GM12864 (cell line): ENCODE measurements around the gene SYNM.

ENCODE experiments used
- DNase-seq: peaks from one replicate; pipeline ENCODE4 v3.0.0-alpha.2; 2011; ENCODE audit warnings: low read depth
- H3K4me3 ChIP-seq: 2 replicates; pipeline ENCODE4 v1.5.1; 2011; ENCODE audit warnings: mild to moderate bottlenecking, low read depth, low read length, control low read depth
- TF ChIP-seq, protein P1 (sequence below): IDR thresholded peaks from 2 replicates; pipeline ENCODE4 v1.5.1; 2011; ENCODE audit warnings: low read depth, mild to moderate bottlenecking, moderate library complexity, low read length, control low read depth, inconsistent platforms; ENCODE audit errors: missing control alignments

The SYNM gene, protein sequence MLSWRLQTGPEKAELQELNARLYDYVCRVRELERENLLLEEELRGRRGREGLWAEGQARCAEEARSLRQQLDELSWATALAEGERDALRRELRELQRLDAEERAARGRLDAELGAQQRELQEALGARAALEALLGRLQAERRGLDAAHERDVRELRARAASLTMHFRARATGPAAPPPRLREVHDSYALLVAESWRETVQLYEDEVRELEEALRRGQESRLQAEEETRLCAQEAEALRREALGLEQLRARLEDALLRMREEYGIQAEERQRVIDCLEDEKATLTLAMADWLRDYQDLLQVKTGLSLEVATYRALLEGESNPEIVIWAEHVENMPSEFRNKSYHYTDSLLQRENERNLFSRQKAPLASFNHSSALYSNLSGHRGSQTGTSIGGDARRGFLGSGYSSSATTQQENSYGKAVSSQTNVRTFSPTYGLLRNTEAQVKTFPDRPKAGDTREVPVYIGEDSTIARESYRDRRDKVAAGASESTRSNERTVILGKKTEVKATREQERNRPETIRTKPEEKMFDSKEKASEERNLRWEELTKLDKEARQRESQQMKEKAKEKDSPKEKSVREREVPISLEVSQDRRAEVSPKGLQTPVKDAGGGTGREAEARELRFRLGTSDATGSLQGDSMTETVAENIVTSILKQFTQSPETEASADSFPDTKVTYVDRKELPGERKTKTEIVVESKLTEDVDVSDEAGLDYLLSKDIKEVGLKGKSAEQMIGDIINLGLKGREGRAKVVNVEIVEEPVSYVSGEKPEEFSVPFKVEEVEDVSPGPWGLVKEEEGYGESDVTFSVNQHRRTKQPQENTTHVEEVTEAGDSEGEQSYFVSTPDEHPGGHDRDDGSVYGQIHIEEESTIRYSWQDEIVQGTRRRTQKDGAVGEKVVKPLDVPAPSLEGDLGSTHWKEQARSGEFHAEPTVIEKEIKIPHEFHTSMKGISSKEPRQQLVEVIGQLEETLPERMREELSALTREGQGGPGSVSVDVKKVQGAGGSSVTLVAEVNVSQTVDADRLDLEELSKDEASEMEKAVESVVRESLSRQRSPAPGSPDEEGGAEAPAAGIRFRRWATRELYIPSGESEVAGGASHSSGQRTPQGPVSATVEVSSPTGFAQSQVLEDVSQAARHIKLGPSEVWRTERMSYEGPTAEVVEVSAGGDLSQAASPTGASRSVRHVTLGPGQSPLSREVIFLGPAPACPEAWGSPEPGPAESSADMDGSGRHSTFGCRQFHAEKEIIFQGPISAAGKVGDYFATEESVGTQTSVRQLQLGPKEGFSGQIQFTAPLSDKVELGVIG (N-terminal part only)

DNA sequence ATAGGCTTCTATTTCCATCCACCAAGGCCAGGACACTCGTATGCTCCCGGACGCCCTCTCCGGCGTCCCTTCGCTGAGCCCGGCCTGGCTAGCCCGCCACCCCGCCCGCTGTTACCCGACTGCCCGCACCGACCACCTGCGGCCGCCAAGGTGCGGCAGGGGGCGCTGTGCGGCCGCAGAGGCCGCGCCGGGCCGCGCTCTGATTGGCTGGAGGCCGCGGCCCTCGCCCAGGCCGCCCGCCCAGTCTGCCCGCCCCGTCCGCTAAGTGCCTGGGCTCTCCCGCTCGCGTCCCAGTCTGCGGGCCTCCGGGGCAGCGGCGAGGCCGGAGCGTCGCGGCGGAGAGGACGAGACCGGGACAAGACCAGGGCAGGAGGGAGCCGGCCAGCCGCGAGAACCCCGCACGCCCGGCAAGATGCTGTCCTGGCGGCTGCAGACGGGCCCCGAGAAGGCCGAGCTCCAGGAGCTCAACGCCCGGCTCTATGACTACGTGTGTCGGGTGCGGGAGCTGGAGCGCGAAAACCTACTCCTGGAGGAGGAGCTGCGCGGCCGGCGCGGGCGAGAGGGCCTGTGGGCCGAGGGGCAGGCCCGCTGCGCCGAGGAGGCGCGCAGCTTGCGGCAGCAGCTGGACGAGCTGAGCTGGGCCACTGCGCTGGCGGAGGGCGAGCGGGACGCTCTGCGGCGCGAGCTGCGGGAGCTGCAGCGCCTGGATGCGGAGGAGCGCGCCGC lies at the start of gene SYNM:
SYNM (plus strand) TSS at position 293 of the 726 bp plus-strand sequence; CDS start at position 413, 120 bp downstream.
- peak within 1 kb of the TSS; percentile 40 for H3K4me3 ChIP-seq
- TF ChIP-seq, protein P1, sequence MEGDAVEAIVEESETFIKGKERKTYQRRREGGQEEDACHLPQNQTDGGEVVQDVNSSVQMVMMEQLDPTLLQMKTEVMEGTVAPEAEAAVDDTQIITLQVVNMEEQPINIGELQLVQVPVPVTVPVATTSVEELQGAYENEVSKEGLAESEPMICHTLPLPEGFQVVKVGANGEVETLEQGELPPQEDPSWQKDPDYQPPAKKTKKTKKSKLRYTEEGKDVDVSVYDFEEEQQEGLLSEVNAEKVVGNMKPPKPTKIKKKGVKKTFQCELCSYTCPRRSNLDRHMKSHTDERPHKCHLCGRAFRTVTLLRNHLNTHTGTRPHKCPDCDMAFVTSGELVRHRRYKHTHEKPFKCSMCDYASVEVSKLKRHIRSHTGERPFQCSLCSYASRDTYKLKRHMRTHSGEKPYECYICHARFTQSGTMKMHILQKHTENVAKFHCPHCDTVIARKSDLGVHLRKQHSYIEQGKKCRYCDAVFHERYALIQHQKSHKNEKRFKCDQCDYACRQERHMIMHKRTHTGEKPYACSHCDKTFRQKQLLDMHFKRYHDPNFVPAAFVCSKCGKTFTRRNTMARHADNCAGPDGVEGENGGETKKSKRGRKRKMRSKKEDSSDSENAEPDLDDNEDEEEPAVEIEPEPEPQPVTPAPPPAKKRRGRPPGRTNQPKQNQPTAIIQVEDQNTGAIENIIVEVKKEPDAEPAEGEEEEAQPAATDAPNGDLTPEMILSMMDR: peak; percentile 52
- DNase-seq: no peak

DNA sequence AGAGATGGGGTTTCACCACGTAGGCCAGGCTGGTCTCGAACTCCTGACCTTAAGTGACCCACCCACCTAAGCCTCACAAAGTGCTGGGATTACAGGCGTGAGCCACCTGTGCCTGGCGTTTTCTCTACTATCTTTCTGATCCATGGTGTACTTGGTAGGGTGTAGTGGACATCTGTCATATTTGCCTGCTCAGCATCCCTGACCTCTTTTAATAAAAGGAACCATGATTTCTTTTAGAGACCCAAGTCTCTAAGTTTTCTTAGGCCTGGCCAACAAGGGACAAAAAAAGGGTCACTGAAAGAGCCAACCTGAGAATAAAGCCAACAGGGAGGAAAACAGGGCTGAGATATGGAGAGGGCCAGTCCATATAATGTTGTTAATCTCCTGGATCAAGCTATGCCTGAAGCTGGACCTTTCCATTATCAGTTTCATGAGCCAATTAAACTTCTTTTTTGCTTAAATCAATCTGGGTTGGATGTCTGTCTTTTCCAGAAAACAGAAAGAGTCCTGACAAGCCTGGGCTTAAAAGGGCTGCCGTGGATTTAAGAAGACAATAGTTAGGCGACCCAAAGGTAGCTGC lies 49.2 kb upstream of the SYNM start:
- TF ChIP-seq, protein P1: no peak
- no peak for DNase-seq
- H3K4me3 ChIP-seq: no peak overlapping the region

DNA sequence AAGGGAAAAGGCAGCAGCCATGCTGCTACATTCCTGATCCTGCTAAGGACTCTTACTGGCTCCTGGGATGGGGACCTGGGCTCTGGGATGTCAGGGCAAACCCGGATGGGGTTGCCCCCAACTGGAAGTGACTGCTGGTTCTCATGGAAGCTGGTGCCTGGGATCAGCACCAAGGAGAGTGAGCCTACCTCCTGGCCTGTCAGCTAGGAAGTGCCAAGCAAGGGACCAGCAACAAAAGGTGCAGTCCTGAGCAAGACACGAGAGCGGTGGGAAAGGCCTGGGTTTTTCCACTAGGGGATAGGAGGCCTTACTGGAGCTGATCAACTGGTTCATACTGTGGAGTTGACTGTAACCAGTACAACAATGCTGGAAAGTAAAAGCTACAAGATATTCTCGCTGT lies 47.9 kb upstream of the SYNM start:
- TF ChIP-seq, protein P1: no peak
- H3K4me3 ChIP-seq: no peak overlapping the region
- DNase-seq: no peak

DNA sequence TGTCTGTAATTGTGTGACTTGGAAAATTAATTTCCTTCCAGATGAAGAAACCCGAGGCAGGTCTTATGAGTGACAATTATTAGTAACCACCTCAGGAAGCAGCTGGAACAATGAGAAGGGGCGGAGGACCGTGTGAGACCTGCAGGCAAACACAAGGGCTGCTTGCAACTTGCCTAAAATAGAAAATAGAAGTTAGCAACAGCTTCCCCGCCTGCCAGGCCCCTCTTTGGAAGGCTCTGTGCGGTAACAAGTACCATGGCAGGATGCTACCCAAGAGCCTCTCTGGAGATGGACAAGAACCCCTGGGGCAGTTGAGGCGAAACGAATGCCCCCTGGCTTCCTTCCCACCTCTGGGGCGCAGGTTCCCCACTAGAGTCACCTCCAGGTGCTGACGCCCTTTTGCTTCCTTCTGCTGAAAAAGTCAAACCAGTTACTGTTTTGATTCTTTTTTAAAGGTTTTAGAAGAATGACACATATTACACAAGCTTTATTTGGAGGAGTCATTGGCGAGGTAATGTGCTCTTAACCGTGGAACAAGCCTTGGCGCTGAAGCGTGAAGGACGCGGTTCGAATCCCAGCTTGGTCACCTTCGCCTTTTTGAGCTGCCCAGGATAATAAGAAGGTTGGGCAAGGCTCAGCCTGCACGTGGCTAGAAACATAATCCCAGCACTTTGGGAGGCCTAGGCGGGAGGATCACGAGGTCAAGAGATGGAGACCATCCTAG lies 47.0 kb upstream of the SYNM start:
- TF ChIP-seq, protein P1: no peak
- no peak for DNase-seq
- H3K4me3 ChIP-seq: no peak overlapping the region

DNA sequence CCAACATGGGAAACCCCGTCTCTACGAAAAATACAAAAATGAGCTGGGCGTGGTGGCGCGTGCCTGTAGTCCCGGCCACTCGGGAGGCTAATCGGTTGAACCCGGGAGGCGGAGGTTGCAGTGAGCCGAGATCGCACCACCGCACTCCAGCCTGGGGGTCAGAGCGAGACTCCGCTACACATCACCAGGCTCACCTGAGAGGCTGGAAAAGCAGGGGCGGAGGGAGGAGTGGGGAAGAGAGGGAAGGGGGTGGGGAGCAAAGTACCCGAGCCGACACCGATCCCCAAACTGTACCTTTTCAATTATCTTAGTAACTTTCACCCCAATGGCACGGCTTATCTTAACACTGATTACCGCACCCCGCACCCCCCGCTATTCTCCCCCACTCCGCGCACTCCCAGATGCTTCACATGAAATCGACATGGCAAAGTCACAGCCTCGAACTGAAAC lies 46.4 kb upstream of the SYNM start:
- DNase-seq: no peak
- H3K4me3 ChIP-seq: no peak overlapping the region
- TF ChIP-seq, protein P1: no peak
